Activated CD4-positive, CD25-positive, alpha-beta regulatory T cell (primary cell): ENCODE results near the gene PTPRB.

ENCODE experiments used
- DNase-seq, 4 experiments: peaks; one replicate each; lab custom pipeline; 2025; lab: John Stamatoyannopoulos, UW

Gene PTPRB

GRCh38 chr12:70637303-70638085 lies at the start of gene PTPRB:
Gene PTPRB, minus strand, starts transcription at chr12:70637429. Its CDS starts 34 bp downstream, at chr12:70637395.
- DNase-seq, result no peak

- DNase-seq, result no peak
These were observed 49.7 kb upstream of the PTPRB start for GRCh38 chr12:70686907-70687306.

GRCh38 chr12:70686299-70686698 lies 49.1 kb upstream of the PTPRB start:
- DNase-seq, result no peak

GRCh38 chr12:70683976-70684375 lies 46.7 kb upstream of the PTPRB start:
- DNase-seq, result no peak

GRCh38 chr12:70671698-70672097 lies 34.5 kb upstream of the PTPRB start:
- no peak for DNase-seq

GRCh38 chr12:70670948-70671347 lies 33.7 kb upstream of the PTPRB start:
- no peak for DNase-seq

GRCh38 chr12:70667253-70667652 lies 30.0 kb upstream of the PTPRB start:
- DNase-seq, result no peak

GRCh38 chr12:70666364-70666763 lies 29.1 kb upstream of the PTPRB start:
- no peak for DNase-seq

- DNase-seq, result no peak
These were observed 27.2 kb upstream of the PTPRB start for GRCh38 chr12:70664465-70664881.

GRCh38 chr12:70663838-70664237 lies 26.6 kb upstream of the PTPRB start:
- DNase-seq, result no peak

GRCh38 chr12:70661466-70662161 lies 24.4 kb upstream of the PTPRB start:
- DNase-seq, result no peak

GRCh38 chr12:70660620-70661219 lies 23.5 kb upstream of the PTPRB start:
- no peak for DNase-seq

GRCh38 chr12:70660002-70660604 lies 22.9 kb upstream of the PTPRB start:
- DNase-seq, result no peak

- DNase-seq, result no peak
These were observed 21.9 kb upstream of the PTPRB start for GRCh38 chr12:70659077-70659606.

GRCh38 chr12:70657616-70658286 lies 20.5 kb upstream of the PTPRB start:
- no peak for DNase-seq

GRCh38 chr12:70652451-70652850 lies 15.2 kb upstream of the PTPRB start:
- no peak for DNase-seq

GRCh38 chr12:70648831-70649230 lies 11.6 kb upstream of the PTPRB start:
- no peak for DNase-seq

GRCh38 chr12:70648191-70648590 lies 11.0 kb upstream of the PTPRB start:
- DNase-seq, result no peak

- DNase-seq, result no peak
These were observed 9.6 kb upstream of the PTPRB start for GRCh38 chr12:70646850-70647249.

- DNase-seq, result no peak
These were observed 8.5 kb upstream of the PTPRB start for GRCh38 chr12:70645494-70646317.

GRCh38 chr12:70644861-70645260 lies 7.6 kb upstream of the PTPRB start:
- no peak for DNase-seq
